ENCODE results near the gene KCNK1.

The KCNK1 gene

DNA sequence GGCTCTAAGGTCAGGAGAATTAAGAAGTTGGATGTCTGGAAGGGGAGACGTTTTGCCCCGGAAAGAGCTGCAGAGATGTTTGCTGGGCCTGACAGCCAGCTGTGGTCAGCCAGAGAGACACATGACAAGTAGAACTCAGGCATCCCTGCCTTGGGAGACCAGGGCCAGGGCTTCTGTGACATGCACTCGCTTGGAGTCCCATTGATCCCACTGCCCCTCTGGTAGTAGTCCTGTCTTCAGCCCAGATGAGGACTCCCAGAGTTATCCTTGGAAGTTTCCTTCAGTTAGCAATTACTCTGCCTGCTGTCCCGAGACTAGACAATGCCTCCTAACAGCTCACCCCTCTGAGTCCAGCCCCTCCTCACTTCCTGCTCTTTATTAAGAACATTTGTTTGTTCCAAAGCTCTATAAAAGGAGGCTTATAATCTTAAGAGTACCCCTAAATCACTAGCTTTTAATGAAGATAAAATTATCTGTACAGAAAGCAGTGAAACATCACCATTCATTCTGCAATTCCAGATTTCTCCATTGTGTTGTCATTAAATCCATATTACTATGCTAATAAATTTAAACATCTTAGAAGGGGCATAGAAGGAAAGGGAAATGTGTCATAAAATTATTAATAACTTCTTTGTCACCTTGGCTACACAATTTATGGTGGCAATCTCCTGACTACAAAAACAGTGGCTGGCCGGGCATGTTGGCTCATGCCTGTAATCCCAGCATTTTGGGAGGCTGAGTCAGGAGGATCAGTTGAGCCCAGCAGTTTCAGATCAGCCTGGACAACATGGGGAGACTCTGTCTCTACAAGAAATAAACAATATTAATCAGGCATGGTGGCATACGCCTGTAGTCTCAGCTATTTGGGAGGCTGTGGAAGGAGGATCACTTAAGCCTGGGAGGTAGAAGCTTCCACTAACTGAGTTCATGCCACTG, 94.2 kb downstream of the KCNK1 start:
- no peak for DNase-seq

DNA sequence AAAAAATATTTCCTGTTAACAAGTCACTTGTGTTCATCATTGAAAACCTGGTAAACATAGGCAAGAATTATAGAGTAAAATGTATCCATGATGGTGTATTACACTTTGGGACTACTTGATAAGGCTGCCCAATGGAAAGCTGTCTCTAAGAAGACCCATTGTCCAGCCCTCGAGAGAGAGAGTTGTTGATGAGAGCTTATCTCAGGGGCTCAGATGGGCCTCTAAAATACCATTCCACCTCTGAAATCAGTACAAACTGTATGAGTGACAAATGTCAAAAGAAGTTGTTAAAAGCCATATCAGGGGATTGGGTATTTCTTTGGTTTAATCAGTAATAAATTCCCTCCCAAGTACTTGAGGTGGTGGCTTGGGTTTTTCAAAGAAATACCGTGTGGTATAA, 96.1 kb downstream of the KCNK1 start:
- no peak for DNase-seq

DNA sequence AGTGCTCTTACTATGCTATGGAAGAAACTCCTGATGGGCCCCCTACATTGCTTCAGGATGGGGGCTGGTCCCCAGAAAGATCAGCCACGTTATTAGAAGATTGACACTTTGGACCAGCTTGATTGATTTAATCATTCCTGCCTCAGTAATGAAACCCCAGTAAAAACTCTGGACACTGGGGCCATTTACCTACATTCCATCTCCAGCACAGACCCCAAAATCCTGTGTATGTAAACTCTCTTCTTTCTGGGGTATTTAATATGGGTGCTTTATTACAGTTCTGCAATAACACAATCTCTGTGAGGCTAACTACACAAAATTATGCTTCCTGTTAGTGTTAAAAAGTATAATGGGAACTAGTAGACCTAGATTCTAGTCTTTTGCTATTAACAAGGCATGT, 96.6 kb downstream of the KCNK1 start:
- DNase-seq, result no peak

DNA sequence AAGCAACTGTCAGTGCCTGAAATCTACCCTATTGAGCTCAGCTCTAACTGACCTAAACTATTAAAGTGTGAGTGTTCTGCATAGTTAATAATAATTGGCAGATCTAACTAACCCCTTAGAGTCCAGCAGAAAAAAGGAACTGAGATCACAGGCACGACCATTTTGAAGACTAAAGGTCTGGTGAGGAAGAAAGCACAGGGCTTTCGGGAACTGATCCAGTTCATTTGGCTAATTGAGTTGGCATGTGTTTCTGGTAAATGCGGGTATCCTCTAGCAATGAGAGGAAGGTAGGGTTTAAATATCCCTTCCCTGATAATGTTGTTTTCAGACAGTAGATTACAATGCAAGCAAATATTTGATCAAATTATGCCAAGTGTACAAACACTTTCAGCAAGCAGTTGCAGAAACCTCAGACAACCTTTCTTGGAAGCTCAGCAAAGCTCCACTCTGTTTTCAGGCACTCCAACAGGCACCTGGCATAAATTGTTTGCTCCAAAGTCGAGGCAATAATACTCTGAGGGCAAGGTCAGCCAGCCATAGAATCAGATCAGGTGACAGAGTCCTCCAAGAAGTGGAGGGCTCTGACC, 100.8 kb downstream of the KCNK1 start:
- DNase-seq, result no peak

DNA sequence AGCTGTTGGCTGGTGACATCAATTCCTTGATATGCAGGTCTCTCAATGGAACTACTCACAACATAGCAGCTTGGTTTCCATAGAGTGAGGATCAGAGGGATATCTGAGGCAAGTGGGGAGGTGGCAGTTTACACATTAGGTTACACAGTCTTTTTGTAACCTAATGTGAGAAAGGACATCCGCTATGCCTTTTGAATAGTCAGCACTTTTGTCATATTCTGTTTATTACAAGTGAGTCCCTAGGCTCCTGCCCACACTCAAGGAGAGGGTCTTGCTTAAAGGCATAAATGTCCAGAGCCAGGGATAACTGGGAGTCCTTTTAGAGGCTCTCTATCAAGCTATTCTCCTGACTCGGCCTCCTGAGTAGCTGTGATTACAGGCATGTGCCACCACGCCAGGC, 104.2 kb downstream of the KCNK1 start:
- no peak for DNase-seq

DNA sequence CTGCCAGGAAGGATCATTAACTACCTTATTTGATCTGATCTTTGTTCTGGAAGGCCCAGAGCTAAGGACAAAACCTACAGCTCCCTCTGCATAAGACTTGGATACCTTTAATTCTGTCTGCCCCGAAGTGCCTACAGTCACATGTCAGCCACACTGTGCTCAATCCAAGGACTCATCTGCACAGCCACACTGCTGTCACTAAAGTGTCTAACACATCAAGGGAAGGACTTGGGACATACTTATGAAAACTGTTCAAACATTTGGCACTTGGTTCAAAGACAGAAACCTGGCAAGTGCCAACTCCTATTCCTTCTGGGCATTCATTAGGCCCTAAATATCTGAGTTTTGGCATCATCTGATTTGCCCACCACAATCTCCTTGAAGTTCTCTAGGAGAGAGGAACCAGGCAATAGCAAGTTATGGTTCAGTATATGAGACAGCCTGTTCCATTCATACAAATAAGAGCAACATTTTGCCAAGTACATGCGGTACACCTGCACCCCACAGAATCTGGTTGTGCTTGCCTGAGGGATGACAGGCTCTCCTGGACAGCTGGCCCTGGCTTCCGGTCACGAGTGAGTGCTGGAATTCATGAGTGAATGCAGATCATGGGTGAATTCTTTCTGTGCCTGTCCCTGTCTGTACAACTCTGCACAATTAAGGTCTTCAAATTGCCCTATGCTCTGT, 105.9 kb downstream of the KCNK1 start:
- DNase-seq, result no peak

DNA sequence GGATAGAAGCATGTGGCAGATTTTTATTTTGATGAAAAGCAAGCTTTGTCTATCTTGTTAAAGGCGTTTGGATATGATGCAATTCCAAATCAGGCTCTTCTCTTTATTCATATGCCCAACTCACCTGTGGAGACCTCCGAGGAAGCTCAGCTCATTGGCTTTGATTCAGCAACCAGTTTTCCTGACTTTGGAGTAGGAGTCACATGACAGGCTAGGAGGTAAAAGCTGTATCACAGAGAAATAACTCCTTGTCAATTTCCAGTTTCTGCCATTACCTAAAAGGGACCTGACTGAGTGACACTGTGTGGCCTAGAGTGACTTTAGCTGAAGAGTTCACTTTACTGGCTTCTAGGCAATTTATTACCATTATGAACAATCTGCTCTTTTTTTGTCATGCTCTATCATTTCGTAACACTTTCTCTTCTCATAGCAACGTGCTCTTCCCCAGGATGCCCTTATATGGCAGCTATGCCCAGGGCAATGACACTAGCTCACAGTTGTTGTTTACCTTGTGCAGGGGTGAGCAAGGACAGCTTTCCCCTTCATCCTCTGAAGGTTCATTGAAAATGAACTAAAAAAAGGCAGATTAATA, 107.2 kb downstream of the KCNK1 start:
- no peak for DNase-seq

All from activated effector memory CD4-positive, alpha-beta T cell treated with Interleukin-2 at 50 U/mL for 16 hours (primary cell).